ENCODE data around the gene ZNFX1.
A peak's percentile ranks its signal among the peaks of the same experiment; 100 is the strongest.
"Not testable (repeated sequence)": the region's sequence is repeated elsewhere in the genome, so short reads cannot be mapped to it uniquely, and the experiment has no call there.

ZNFX1 gene

GRCh38 chr20:49294002-49294654, 16.3 kb upstream of the ZNFX1 start:
- H3K27ac ChIP-seq (ENCODE audit: extremely low read depth, low read depth, low read length); H3K4me1 ChIP-seq (ENCODE audit: control insufficient read depth, insufficient read depth, low read length); H3K9me3 ChIP-seq (ENCODE audit: control insufficient read depth, insufficient read depth, low read depth, low read length); POLR2A ChIA-PET; H3K4me3 ChIP-seq (ENCODE audit: low read depth, low read length); CTCF ChIA-PET: not testable (repeated sequence)
- peaks cover 10 to 44% of the 10 kb centered on the region in 2 experiments; a peak in 2 of 3 replicates for H3K36me3 ChIP-seq (ENCODE audit: control insufficient read depth in 2 of 2, insufficient read depth in 1 of 2, low read length in 2 of 2)
- TF ChIP-seq ZNF366 (tag by site-specific recombination; conservative IDR thresholded peaks at IDR 0.05): 0 out of 2 replicates have a peak, but pooled peaks have one; percentile 20

DNA sequence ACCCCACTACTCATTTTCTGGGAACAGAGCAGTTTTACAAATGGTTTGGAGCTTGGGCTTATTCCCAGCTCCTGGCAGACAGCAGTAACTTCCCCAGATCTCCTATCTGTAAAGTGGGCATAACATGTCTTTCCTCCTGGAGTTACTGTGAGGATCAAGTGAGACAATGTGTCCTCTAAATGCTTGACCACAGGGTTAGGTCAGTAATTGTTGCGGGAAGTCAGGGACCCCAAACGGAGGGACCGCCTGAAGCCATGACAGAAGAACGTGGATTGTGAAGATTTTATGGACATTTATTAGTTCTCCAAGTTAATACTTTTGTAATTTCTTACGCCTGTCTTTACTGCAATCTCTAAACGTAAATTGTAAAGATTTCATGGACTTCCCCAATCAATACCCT, 15.3 kb upstream of the ZNFX1 start:
- ChIA-PET POLR2A (interaction anchor here (1.8 to 2.7 kb wide), 2 partner anchors 11 to 15 kb away, joined by 5 to 9 read pairs; partner anchors contain the start of gene ZNFX1), CTCF (interaction anchor here (1.2 kb wide), 1 partner anchor 23 kb away, joined by 3 read pairs; no protein-coding TSS in a partner anchor)
- H3K4me3 ChIP-seq (ENCODE audit: low read depth, low read length): no peak overlapping the region
- no peak overlapping the region for H3K27ac ChIP-seq (ENCODE audit: extremely low read depth, low read depth, low read length)
- H3K4me1 ChIP-seq (ENCODE audit: control insufficient read depth, insufficient read depth, low read length): no peaks in the 10 kb centered on the region
- H3K36me3 ChIP-seq (ENCODE audit: control insufficient read depth in 2 of 2, insufficient read depth in 1 of 2, low read length in 2 of 2): peaks cover 14 to 54% of the 10 kb centered on the region in 2 experiments; a peak in 2 of 3 replicates
- H3K9me3 ChIP-seq (ENCODE audit: control insufficient read depth, insufficient read depth, low read depth, low read length): no peaks in the 10 kb centered on the region
- no peak for TF ChIP-seq ZNF561 (tag by site-specific recombination; IDR thresholded peaks at IDR 0.05; ENCODE audit: borderline replicate concordance)

DNA sequence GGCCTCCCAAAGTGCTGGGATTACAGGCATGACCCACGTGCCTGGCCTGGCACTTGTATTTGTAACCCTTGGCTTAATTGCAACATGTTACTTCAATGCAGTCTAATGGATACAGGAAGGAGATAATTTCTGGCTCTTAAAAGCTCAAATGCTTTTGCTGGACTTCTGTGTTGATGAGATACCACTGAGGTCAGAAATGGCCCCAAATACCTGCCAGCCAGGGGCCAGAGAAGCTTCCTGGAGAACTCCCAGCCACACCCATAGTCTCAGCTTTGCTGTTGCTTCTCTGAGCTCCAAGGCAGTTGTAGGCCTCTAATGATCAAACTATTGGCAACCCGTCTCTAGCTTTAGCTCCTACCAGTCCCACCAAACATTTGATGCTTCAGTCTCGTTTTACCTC, 14.2 kb upstream of the ZNFX1 start:
- H3K9me3 ChIP-seq (ENCODE audit: control insufficient read depth, insufficient read depth, low read depth, low read length): no peaks in the 10 kb centered on the region
- CTCF ChIA-PET: no interaction called here
- POLR2A ChIA-PET: interaction anchor here (1.8 to 2.7 kb wide), 2 partner anchors 10 to 14 kb away, joined by 5 to 9 read pairs; partner anchors contain the start of gene ZNFX1
- H3K27ac ChIP-seq (ENCODE audit: extremely low read depth, low read depth, low read length): no peak overlapping the region
- peaks cover 14 to 63% of the 10 kb centered on the region in 2 experiments; a peak in 2 of 3 replicates for H3K36me3 ChIP-seq (ENCODE audit: control insufficient read depth in 2 of 2, insufficient read depth in 1 of 2, low read length in 2 of 2)
- TF ChIP-seq ZNF776 (tag by site-specific recombination; IDR thresholded peaks at IDR 0.05; ENCODE audit: borderline replicate concordance): no peak
- no peak for TF ChIP-seq EGR2 (tag by site-specific recombination; IDR thresholded peaks at IDR 0.05; ENCODE audit: low read depth)
- no peak for TF ChIP-seq AEBP2 (tag by site-specific recombination; IDR thresholded peaks at IDR 0.05; ENCODE audit: borderline replicate concordance)
- no peak for TF ChIP-seq ZNF404 (tag by site-specific recombination; IDR thresholded peaks at IDR 0.05)
- TF ChIP-seq SCRT1 (tag by site-specific recombination; IDR thresholded peaks at IDR 0.05; ENCODE audit: borderline replicate concordance): no peak
- TF ChIP-seq ZNF830 (tag by site-specific recombination; IDR thresholded peaks at IDR 0.05; ENCODE audit: low read depth): no peak
- TF ChIP-seq ZNF501 (tag by site-specific recombination; IDR thresholded peaks at IDR 0.05): no peak
- TF ChIP-seq, protein P1, sequence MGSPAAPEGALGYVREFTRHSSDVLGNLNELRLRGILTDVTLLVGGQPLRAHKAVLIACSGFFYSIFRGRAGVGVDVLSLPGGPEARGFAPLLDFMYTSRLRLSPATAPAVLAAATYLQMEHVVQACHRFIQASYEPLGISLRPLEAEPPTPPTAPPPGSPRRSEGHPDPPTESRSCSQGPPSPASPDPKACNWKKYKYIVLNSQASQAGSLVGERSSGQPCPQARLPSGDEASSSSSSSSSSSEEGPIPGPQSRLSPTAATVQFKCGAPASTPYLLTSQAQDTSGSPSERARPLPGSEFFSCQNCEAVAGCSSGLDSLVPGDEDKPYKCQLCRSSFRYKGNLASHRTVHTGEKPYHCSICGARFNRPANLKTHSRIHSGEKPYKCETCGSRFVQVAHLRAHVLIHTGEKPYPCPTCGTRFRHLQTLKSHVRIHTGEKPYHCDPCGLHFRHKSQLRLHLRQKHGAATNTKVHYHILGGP (tag by site-specific recombination; IDR thresholded peaks at IDR 0.05): no peak
- no peak for TF ChIP-seq ZNF791 (tag by site-specific recombination; IDR thresholded peaks at IDR 0.05)
- no peak for TF ChIP-seq ZNF529 (tag by site-specific recombination; IDR thresholded peaks at IDR 0.05; ENCODE audit: insufficient replicate concordance)
- no peak for TF ChIP-seq ZNF423 (tag by site-specific recombination; IDR thresholded peaks at IDR 0.05)
- no peak for TF ChIP-seq ZNF629 (tag by site-specific recombination; IDR thresholded peaks at IDR 0.05)
- TF ChIP-seq ZNF354C (tag by site-specific recombination; IDR thresholded peaks at IDR 0.05; ENCODE audit: borderline replicate concordance, low read depth): no peak
- no peak for TF ChIP-seq ZNF530 (tag by site-specific recombination; IDR thresholded peaks at IDR 0.05; ENCODE audit: low read depth)
- no peak for TF ChIP-seq ZNF433 (tag by site-specific recombination; IDR thresholded peaks at IDR 0.05; ENCODE audit: low read depth)
- no peak for TF ChIP-seq ZFP41 (tag by site-specific recombination; IDR thresholded peaks at IDR 0.05; ENCODE audit: borderline replicate concordance)
- TF ChIP-seq SCRT2 (tag by site-specific recombination; IDR thresholded peaks at IDR 0.05): no peak
- TF ChIP-seq ZNF704 (tag by site-specific recombination; IDR thresholded peaks at IDR 0.05): no peak
- TF ChIP-seq BCL11B (tag by site-specific recombination; IDR thresholded peaks at IDR 0.05; ENCODE audit: low read depth): no peak
- TF ChIP-seq KLF8 (tag by site-specific recombination; IDR thresholded peaks at IDR 0.05): no peak
- no peak overlapping the region for H3K4me3 ChIP-seq (ENCODE audit: low read depth, low read length)
- no peaks in the 10 kb centered on the region for H3K4me1 ChIP-seq (ENCODE audit: control insufficient read depth, insufficient read depth, low read length)

Measured in HEK293 (cell line).